T-helper 2 cell (primary cell): Measurements from ENCODE around the gene CNIH1.

Experiments
- DNase-seq, 5 experiments: peaks; one replicate each; pipeline versions ENCODE4 v3.0.0 to v3.0.0-alpha.2; 2012 to 2022
- total RNA-seq, 2 donors: gene quantifications; one replicate each; lab custom pipeline; 2026; lab: John Stamatoyannopoulos, UW

The CNIH1 gene
- total RNA-seq: 37.2 to 42.7 reads per million in 2 donors

GRCh38 chr14:54440873-54441868 is at the start of gene CNIH1:
Gene CNIH1, minus strand, starts transcription at chr14:54441374. Its CDS starts 47 bp downstream, at chr14:54441327.
- DNase-seq: peak; percentile 89 to 96 (median 91)

DNA sequence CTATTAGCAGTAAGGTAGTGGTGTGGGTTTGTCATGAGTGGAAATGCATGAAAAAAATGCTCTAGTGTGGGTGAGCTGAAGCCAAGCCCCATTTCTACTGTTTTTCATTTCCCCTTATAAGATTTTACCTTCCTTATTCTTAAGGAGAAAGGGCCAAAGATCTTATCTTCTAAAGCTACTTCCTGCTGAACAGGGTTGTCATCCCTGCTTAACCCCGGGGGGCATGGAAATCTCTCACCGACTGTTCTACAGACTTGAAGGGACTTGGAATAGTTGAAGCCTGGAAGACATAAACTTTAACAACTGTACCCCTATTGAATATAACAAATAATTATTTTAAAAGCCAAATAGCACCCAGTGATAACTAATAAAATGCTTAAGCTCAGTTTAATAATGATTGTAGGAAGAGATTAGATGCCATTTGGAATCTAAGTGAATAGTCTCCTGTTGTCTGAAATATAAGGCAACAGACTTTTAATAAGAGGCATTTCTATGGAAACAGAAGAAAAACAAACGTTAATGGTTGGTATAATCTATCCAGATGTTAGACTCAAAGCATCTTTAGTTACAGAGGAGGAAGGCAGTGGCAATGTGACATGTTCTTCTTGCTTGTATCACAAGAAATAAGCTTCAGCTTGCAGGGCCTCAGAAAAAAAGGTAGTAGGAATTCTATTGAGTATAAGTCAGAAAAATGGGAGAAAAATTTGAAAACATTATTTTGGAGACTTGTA is 49.4 kb upstream of the CNIH1 start:
- no peak for DNase-seq

- DNase-seq: no peak
These were observed 48.7 kb upstream of the CNIH1 start for GRCh38 chr14:54489731-54490444.

- DNase-seq: no peak
These were observed 48.1 kb upstream of the CNIH1 start for GRCh38 chr14:54489318-54489683.

DNA sequence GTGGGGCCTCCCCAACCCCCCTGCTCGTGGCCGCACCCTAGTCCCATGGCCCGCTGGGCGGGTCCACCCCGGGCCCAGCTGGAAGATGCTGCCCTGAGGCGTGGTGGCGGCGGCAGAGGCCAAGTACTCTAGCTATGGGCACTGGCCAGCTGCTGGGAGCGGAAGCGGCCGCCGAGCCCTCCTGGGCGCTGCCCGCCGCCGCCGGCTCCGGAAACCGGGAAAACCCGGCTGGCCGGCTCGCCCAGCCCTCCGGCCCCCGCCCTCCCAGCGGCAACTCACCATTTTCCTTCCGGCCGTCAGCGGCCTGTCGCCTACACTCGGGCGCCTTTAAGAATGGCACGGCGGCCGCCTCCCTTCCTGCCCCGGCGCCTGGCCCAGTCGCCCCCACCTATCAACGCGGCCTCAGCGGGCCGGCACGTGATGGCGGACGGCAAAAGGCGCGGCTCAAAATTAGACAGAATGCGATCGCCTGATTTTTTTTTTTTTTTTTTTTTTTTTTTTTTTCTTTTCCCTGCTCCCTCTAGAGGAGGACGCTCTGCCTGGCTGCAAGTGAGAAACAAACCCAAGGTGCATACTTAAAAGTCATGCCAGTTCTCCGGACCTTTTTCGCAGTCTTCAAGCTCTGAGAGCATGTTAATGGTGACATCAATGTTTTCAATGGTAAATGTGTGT is 47.6 kb upstream of the CNIH1 start, which contains the start of gene GMFB:
Gene GMFB, minus strand, starts transcription at position 335 of the 672 bp plus-strand sequence. Its CDS starts 53 bp downstream, at position 282.
- peak; percentile 78 to 96 (median 82) for DNase-seq

- DNase-seq: peak in 1 of 5 experiments; percentile 11
These were observed 47.1 kb upstream of the CNIH1 start for GRCh38 chr14:54488318-54488645.

GRCh38 chr14:54487771-54488170 is 46.6 kb upstream of the CNIH1 start:
- no peak for DNase-seq

DNA sequence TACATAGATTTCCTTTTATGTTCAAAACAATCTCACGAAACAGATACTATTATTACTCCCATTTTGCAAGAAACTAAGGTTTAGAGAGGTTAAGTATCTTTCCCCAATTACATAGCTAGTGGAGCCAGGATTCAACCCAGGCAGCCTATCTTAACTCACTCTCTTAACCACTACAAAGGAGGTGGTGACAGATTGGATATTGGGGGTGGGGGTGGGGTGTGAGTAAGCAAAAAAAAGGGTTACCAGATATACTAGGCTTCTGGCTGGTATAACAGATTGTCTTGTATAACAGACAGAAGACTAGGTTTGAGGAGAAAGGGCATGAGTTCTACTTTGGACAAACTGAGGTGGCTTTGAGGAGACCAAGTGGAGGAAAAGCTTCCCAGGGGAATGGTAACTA is 45.5 kb upstream of the CNIH1 start:
- peak in 1 of 5 experiments; percentile 55 for DNase-seq

DNA sequence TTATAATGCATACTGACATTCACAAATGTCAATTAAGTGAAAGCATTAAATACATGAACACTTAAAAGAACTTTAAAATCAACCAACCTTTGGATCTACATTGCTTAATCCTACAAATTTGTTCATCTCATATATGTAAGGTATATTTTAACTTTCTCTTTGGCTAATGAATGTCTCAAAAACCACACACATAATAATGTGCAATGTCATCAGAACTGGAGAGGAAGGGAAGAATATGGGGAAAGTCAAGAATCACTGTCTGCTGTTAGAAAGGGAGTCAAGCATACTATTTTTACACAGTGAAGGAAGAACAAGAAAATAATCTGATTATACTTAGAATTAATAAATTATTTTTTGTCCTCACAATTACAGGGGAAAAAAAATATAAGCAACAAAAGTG is 42.7 kb upstream of the CNIH1 start:
- no peak for DNase-seq

GRCh38 chr14:54483073-54483745 is 42.0 kb upstream of the CNIH1 start:
- no peak for DNase-seq

- no peak for DNase-seq
These were observed 40.5 kb upstream of the CNIH1 start for GRCh38 chr14:54481695-54482094.

DNA sequence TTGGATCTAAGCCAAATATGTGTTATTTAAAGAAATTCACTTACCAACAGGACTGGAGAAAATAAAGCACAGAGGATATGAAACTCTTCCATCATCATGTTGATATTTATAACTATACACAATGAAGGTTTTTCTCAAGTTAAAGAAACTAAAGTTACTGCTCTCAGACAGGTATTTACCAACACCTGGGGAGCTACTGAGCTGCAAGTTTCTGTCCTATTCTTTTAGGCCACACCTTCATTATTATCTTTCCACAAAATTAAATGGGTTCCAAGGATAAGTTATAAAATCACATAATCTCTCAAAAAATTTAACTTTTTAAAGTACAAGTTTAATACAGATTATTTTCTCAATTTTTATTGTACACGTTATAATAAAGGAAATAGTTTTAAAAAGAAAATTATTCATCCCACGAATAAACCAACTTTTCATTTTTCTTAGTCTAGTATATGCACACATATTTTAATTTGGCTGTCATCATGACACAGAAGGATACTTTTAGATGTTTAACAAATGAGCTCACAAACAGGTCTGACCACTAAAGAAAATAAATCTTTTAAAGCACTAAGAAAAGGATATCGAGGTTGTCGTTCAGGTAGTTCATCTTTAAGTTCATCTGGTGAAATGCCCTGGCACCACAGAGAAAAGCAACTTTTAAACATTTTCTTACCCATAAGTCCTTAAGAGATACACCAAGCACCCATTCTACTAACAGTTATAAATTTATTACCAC is 39.8 kb upstream of the CNIH1 start:
- no peak for DNase-seq

DNA sequence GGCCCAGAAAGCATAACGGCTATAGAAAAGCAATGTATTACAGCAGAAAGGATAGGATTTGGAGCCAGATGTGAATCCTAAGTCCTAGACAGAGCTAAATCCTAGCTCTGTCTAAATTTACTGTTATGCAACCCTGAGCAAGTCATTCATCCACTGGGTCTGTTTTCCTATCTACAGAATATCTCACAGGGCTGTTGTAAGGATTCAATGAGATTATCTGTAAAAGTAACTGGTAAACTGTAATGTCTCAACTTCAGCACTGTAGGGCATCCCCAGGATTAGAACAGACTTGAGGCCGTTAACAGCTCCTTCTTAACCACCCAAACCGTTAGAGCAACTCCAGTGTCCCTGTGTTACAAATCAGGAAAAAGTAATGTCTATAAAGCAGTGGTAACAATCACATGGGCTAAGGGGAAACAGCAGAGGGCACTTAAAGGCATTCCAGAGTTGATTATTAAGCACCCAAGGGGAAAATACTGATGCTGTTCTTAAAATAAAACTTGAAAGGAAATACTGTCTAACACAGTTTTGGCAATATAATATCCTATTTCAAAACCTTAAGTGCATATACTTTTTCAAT is 37.6 kb upstream of the CNIH1 start:
- DNase-seq: no peak

GRCh38 chr14:54475911-54476310 is 34.7 kb upstream of the CNIH1 start:
- DNase-seq: no peak

DNA sequence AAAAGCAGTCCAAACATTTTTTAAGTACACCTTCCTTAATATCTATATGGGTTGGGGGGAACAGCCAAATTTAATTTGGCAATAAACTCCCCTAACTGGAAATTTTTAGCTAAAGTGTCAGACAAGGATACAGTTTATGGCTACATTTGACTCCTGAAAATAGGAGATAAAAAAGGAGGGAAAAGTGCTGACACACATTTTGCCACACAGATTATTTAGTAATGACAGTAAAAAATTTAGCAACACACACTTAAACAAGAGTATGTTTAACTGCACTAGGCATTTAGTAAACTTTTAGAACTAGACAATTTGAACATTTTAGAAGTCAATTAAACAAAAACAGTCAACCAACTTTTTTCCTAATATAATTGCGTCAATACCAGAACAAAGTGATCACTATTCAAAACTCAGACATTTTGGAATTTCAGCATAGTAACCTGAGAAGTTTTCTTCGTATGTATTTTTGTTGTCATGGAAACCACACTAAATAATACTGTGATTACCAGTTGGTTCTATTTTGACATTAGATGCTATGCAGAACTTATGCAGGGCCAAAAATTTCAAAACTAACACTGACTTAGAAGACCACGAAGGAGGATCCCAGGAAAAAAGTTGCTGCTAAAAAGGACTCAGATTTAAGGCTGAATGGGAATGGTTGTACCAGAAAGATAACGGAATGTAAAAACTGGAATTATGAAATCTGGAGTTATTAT is 34.2 kb upstream of the CNIH1 start:
- no peak for DNase-seq

DNA sequence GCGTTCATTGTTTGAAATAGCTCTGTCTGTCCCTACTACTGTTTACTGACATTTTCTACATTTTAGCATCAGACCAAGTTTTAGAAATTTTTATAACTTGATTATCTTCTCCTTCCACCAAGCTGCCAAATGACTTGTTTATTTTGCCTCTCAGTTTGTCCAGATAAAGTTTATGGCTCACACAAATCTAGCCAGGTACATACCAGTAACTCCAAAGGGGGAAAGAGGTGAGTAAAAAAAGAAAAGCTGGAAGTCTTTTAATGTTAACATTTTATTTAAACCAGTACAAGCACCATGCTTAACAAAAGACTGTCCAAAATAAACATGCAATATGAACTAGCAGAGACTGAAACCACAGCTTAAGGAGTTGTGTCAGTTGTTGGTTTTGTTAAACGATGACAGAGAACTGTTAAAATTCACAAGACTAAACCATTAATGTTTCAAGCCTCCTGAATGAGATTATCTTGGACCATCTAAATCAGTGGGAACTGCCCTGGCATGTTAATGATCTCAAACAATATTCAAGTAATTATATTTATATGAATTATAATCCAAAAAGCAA is 33.1 kb upstream of the CNIH1 start:
- no peak for DNase-seq

GRCh38 chr14:54472315-54472714 is 31.1 kb upstream of the CNIH1 start:
- DNase-seq: no peak

- no peak for DNase-seq
These were observed 30.5 kb upstream of the CNIH1 start for GRCh38 chr14:54471641-54472040.

- no peak for DNase-seq
These were observed 29.5 kb upstream of the CNIH1 start for GRCh38 chr14:54470701-54471100.

DNA sequence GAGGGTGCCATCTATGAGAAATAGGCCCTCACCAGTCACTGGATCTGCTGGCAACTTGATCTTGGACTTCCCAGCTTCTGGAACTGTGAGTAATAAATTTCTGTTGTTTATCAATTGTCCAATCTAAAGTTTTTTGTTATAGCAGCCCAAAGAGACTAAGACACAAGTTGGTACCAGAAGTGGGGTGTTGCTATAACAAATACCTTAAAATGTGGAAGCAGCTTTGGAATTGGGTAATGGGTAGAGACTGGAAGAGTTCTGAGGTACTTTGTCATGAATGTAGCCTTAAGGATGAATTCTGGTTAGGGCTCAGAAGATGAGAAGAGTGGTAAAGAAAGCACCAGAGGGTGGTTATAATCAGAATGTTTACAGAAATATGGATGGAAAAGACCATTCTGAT is 26.1 kb upstream of the CNIH1 start:
- DNase-seq: no peak
